NCI-H2227 treated with DMSO at 0.1 percent for 48 hours (cell line): ENCODE data around the gene RPS24.
"Not testable (repeated sequence)": the region's sequence is repeated elsewhere in the genome, so short reads cannot be mapped to it uniquely, and the experiment has no call there.

Experiments used
- DNase-seq: peaks from one replicate; lab custom pipeline; 2025; lab: John Stamatoyannopoulos, UW

The RPS24 gene

DNA sequence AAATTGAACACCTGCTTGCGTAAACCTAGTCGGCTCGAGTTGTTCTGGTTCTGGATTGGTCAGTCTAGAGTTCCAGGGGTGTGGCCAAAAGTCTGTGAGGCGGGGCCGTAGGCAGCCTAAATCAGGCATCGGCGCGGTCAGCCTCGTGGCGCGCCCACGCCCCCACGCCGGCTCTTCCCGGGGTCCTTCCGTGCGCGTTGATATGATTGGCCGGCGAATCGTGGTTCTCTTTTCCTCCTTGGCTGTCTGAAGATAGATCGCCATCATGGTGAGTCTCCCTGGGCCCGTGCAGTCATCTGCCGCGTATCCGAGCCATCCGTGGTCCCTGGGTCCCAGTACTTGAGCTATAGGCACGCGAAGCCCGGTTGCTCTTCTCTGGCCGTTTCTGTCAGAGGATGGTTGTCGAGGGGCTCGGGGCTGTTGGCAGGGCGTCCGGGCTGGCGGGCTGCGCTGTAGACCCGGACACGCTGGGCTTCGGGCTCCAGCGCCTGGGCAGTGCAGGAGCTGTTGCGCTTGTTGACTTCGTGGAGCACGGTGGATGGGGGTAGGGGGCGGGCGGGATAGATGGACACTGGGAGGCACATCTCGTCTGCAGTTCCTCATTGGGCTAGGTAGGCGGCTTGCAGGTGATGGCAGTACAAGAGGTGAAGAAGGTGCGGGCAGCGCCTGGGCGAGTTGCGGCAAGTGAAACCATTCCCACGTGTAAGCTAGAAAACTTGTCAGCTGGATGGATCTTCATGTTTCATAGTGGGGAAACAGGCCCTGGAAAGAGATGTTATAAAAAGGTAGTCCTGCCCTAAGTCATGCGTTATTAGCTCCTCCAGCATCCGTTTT, at the start of gene RPS24:
Gene RPS24, plus strand, starts transcription at position 227 of the 834 bp plus-strand sequence. Its CDS starts 39 bp downstream, at position 266.
- peak; percentile 88 for DNase-seq

DNA sequence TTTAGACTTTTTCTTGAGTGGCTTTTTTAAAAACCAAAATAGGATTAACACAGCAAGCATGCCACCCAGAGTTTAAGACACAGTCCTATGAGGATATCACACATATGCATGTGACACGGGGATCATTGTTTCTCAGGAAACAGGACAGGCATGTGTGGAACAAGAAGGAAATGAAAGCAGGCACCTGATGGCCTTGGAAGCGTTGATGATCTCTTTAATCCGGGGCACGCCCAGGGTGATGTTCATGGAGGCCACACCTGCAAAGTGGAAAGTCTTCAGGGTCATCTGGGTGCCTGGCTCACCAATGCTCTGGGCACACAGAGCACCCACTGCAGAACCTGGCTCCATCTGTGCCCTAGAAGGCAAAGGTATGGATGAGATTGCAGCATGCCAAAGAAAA, 48.7 kb upstream of the RPS24 start:
- no peak for DNase-seq

DNA sequence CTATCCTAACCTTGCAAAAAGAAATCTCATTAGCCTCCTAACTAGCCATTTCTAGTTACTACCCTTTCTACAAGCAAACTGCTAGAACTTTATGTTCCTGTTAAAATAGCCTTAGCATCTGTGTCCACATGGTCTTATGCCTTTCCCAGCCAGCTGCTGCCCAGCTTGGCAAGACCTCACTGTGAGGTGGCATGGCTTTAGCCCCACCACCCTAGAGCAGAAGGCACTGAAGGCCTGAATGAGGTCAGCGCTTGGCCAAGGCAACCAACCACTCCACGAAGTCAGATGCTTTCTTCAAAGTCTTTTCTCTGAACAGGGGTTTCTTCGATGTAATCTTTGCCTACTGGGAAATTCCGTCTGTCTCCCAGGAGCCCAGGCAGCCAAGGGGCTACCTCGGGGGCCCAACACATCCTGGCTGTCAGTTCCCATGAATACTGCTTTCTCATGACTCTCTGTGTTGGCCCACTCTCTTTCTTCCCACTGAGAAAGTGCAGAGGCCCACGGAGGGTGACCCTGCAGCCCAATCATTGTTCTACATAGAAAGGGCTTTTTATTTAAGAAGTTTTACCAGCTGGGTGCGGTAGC, 45.9 kb upstream of the RPS24 start:
- no peak for DNase-seq

DNA sequence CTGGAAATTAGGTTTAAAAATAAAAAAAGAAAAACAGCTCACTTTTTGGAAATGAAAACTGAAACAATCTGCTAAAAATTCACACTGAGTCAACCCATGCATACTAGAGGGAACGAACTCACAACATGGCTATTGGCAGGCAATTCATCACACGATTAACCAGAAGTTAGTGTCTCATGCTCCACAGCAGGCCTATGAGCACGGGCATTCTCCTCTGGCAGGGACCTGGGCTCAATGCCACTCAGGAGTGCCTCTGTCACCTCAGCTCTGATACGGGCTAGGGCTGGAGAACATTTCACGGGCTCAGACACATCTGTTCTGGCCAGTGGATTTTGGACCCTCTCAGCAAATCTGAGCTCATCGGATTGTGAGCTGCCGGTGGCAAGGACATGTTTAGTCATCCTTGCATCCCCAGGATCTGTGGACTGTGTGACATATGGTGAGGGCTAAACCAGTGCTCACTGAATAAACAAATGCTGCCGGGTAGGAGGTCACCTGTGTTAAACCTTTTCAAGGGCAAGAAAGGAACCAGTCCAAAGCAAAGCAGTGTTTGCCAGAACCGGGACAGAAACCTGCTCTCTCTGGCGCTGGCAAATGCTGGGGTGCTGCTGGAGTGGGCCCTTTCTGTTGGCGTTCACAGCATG, 44.5 kb upstream of the RPS24 start:
- no peak for DNase-seq

DNA sequence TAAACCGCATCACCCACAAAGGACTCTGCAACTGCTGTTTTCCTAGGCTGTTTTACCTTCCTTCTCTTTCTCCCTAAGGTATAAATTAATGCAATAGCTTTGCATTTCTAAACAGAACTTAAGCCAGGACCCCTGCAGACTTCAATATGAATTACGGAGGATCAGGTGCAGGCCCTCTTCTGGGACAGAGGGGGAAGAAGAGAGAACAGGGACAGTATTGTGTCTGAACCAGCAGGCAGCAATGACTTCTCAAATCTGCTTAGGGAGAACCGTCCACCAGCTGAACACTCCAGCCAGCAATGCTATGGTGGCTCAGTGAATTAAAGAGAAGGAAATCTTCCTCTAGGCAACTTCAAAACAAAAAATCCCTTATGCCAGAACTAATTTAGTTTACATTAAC, 40.0 kb upstream of the RPS24 start:
- DNase-seq: no peak

DNA sequence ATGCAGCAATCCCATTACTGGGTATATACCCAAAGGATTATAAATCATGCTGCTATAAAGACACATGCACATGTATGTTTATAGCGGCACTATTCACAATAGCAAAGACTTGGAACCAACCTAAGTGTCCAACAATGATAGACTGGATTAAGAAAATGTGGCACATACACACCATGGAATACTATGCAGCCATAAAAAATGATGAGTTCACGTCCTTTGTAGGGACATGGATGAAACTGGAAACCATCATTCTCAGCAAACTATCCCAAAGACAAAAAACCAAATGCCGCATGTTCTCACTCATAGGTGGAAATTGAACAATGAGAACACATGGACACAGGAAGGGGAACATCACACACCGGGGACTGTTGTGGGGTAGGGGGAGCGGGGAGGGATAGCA, 34.9 kb upstream of the RPS24 start:
- not testable (repeated sequence) for DNase-seq

DNA sequence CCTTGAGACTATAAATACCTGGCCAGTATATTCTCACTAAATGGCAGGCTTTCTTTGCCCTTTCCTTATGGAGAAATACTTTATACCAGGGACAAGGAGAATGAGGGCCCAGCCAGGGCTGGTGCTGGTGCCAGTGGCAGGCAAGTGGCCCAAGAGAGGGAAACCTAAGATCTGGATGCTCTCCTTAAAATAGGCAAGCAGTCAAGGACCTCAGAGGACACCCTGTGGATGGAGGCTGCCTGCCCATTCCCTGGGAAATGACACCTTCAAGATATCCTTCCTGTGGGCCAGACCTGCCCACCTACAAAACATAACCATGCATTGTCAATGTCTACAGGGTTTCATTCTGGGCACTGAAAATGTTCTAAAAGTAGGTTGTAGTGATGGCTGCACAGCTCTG, 33.5 kb upstream of the RPS24 start:
- DNase-seq: no peak

DNA sequence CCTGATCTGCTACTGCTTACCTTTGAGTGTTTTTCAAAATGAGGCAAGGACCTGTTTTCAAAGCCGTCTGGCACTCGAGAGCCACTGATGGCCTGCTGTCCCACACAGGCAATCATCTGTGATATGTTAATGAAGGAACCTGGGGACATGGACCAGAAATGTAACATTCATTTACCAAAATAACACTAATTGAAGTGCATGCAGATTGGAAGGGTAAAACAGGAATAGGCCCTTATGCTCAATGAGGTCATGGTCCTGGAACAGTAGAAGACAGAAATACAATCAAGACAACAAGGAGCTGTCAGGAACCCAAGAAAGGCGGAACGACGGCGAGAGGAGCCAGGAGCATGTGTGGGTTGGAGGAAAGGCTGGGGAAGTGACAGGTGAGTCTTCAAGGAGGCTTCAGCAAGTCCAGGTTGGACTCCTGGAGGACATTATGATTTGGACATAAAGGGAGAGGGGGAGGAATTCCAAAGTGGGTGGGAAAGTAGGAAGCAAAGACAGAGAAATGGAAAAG, 32.6 kb upstream of the RPS24 start:
- no peak for DNase-seq

DNA sequence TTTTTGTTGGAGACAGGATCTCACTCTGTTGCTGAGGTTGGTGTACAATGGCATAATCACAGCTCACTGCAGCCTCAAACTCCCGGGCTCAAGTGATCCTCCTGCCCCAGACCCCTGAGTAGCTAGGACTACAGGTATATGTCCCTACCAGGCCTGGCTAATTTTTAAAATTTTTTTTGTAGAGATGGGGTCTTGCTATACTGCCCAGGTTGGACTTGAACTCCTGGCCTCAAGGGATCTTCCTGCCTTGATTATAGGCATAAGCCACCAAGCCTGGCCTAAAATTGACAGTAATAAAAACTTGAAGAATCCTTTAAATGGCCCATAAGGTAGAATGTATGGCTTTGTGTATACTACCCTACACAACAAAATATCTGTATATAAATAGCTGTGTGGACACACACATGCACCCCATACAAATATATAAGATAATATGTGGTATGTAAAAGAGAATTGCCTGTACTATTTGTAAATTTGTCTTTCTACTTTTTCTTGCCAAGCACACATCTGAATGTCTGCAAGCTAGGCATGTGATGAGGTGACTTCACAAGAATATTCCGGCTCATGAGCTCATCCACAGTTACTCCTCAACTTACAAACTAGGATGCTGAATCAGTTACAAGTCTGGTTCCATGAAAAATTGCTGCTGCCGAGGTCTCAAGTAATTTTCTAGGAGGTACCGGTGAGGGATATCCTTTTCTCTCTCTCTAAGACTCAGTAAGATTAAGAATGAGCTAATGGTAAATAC, 30.9 kb upstream of the RPS24 start:
- no peak for DNase-seq

DNA sequence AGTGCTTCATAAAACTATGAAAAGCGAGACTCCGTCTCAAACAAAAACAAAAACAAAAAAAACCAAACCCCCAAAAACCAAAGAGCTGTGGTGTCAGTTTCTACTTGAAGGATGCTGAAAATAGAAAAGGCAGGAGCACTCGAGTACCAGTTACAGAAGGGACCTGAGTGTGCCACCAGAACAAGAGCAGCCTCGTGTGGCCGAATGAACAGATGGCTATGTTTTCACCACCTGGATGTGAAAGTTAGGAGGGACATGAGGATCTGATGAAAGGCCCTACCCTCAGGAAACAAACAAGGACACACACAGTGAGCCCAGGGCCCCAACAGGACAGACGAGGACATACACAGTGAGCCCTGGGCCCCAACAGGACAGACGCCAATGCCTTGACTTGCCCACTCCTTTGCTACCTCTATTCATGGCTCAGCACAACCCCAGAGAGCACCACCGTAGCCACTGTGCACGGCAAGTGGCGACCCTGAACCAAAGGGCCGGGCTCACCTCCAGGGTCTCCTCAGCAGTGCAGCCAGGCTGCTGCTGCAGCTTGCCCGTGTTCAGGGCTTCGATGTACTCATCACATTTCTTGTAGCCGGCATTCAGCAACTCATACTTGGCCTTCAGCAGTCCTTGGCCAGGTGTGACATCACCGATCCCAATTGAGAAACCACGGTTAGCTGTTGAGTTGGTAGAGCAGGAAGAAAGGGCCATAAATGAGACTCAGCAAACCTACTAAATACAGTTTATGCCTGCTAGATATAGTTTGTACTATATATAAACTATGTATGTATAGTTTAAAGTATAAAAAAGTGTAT, 29.2 kb upstream of the RPS24 start:
- no peak for DNase-seq

DNA sequence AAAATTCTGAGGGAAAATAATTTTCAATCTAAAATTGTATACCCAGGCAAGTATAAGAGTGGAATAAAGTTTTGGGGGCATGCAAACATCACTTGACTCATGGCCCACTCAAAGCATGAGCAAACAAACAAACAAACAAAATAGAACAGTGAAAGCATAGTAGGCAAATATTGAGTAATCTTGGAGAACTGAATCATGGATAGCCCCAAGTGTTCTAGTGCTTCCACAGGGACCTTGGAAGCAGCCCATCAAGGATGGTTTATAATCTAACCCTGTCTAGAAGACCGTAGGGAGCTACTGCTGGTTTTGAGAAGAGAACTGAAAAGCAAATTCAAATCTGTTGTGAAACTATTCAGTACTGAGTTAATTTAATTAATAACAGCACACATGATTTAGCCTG, 26.5 kb upstream of the RPS24 start:
- no peak for DNase-seq

DNA sequence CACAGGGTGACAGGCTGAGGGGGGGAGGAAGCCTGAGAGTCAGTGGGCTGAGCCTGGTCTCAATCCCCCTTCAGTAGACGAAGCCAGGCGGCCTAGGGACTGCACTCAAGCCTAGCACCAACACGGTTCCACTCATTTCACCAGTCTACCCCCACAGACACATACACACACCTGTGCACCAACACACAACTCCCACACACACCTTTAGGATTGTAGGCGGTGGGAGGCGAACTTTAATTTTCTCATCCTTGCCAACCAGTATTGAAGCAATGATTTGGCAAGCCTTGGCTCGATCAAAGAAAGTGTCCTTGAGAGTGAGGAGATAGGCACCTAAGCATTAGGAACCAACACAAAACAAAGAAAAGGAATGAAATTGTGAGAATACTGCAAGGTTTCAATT, 24.0 kb upstream of the RPS24 start:
- DNase-seq: no peak

DNA sequence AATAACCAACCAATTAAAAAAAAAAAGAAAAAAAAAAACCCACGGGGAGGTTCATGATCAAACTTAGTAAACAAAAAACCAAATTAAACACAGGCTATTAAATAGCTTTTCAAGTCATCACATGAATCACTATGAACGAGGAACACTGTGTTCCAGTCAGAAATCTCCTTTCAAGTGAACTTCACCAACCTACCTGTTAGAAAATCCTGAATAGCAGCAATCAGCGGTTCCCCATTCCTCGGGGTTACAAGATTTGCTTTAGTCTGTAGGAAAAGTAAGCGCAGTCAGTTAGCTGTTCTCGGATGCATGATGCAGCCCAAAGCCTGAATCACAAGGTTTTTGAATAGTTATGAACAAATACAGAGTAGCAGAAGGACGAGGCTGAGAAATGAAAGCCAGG, 23.4 kb upstream of the RPS24 start:
- no peak for DNase-seq

DNA sequence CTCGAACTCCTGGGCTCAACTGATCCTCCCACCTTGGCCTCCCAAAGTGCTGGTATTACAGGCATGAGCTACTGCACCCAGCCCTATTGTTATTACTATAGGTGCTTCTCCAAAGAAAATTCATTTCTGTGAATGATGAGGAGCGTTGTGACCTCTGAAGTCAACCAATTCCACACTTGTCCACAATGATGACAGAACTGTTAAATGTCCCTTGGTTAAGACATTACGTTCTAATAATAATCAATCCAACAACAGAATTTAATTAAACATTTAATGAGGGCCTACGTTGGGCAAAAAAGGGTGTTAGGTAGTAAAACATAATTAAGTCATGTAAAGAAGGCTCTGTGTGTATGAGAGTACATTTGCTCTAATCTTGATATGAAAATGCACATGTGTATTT, 22.6 kb upstream of the RPS24 start:
- DNase-seq: no peak

DNA sequence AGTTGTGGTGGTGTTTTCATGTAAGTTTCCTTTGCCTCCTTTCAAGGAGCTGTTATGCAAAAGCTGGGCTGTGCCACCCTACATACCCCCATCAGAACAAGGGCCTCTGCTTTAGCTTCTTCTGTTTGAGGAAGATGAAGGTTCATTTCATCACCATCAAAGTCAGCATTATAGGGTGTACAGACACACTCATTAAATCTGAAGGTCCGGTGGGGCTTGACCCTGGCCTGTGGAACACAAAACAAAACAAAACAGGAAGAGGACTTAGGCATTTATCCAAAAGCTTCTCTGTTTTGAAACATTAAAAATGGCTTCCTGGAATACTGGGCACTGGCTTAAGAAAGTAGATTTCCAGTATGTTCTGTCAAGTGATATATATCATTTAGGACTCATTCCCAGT, 20.1 kb upstream of the RPS24 start:
- DNase-seq: no peak

DNA sequence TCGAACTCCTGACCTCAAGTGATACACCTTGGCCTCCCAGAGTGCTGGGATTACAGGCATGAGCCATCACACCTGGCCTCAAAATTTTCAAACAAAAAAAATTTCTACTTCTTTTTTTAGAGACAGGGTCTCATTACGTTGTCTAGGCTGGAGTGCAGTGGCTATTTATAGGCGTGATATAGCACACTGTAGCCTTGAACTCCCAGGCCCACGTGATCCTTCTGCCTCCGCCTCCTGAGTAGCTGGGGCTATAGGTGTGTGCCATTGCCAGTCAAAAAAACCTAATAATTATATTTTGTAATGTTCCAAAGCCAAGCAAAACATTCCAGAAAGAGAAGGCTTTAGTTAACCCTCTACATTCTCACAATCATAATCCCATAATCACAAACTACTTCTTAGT, 18.1 kb upstream of the RPS24 start:
- DNase-seq: no peak

DNA sequence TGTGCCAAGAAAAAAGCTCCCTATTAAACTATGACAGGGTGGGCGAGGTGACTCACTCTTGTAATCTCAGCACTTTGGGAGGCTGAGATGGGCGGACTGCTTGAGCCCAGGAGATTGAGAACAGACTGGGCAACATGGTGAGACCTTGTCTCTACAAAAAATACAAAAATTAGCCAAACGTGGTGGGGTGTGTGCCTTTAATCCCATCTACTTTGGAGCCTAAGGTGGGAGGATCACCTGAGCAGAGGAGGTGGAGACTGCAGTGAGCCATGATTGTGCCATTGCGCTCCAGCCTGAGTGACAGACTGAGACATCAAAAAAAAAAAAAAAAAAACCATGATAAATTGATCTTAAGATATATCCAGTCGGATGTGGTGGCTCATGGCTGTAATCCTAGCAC, 15.8 kb upstream of the RPS24 start:
- no peak for DNase-seq

DNA sequence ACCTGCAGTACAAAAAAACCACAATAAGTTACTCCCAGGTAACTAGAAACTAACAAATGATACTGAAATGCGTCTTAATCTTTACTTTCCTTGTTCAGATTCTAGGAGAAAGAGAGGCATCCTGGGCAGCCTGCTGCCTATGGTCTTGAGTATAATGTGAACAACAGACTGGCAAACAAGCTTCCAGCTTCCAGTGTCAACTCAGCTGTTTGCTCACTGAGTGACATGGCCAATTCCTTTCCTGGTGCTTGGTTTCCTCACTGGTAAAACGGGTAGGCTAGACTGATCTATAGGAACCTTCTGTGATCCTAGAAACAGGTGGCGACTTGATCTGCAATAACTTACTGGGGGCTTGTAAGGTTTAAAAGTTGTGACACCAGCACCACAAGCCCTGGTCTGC, 14.4 kb upstream of the RPS24 start:
- DNase-seq: no peak

DNA sequence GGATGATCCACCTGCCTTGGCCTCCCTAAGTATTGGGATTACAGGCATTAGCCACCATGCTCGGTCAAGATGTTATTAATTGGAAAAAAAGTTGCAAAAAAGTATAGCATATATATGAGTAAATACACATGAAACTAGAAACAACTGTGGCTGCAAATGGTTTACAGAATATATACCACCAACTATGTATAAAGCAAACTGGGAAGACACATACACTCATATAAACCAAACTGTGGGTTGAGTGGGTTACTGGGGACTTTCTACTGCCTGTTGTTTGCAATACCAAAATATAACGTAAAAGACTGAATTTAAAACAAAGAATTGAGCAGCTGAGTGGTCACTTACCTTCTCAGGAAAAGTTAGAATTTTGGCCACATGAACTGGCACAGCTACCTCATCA, 12.5 kb upstream of the RPS24 start:
- no peak for DNase-seq

DNA sequence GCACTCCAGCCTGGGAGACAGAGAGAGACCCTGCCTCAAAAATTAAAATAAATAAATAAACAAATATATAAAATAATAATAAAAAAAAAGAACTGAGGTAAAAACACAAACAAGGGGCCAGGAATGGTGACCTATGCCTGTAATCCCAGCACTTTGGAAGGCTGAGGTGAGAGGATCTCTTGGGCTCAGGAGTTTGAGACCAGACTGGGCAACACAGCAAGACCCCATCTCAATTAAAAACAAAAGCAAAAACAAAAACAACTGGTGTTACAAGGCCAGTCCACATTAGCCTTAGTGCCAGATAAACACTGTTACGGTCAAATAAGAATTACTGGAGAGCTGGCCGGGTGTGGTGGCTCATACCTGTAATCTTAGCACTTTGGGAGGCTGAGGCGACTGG, 9.9 kb upstream of the RPS24 start:
- no peak for DNase-seq

DNA sequence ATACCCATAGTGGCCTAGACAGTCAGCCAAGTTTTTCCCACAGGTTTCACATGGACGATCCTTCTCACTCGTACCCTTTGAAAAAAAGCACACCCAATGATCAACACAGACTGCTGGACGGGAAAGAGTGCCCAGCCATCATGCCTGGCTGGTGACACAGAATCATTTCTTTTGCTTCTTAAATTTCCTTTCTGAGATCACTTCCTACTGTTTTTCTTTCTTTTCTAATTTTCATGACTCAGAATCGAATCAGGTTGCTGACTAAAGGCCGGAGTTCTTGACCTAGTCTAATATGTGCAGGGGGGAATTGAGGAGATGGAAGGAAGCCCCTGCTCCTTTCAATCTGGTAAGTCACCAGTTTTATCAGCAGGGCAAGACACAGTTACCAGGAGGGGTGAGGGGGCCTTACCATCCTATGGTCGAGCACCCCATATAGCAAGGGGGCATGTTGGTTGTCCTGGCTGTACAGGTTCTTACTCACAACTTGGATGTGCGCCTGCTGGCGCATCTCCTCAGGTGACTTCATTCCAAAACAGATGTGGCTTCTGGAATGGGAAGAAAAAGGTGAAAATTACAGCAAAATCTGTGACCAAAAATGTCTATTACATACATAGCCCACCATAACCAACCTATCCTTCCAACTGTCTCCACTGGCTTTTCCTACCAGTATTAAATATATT, 7.8 kb upstream of the RPS24 start:
- DNase-seq: no peak
